ENCODE results near the gene RANBP3. TPM values are rescaled to one million over a fixed set of nuclear protein-coding genes. Genes with fewer than 3 reads are reported as not detected.

Gene RANBP3
- total RNA-seq, 1 donor from 2014 or later: 77.8 TPM

DNA sequence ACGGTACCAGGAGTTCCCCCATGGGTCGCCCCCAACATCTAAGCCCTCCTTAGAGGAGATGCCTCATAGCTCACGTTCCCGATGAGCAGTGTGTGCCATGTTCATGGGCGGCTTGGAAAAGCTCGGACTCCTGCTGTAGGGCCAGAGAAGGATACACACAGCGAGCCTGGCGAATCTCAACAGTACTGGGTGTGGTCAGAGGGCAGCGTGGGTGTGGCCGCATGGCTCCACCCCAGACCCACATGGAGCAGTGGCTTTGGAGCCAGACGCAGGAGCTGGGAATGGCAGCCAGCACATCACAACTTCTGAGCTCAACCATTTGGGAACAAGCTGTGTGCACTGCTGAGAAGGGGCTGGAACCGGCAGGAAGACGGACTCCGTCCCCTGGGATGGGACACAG is 48.3 kb downstream of the RANBP3 start:
- no peaks in the 10 kb centered on the region for H3K9me3 ChIP-seq (ENCODE audit: low read depth)
- peaks cover 41% of the 10 kb centered on the region for H4K20me1 ChIP-seq (ENCODE audit: low read depth)
- peaks cover 7% of the 10 kb centered on the region for H3K27me3 Mint-ChIP-seq (ENCODE audit: insufficient read depth, low read depth)
- DNase-seq (ENCODE audit: low spot score): no peak
- peaks cover 18% of the 10 kb centered on the region for H3K36me3 Mint-ChIP-seq
- H3K9me3 Mint-ChIP-seq: no peaks in the 10 kb centered on the region
- peaks cover 8% of the 10 kb centered on the region for H3K79me2 ChIP-seq (ENCODE audit: low read depth)
- no peaks in the 10 kb centered on the region for H3K4me1 ChIP-seq
- H3K4me3 Mint-ChIP-seq: no peak overlapping the region
- H3K27ac Mint-ChIP-seq: no peak overlapping the region
- no peak overlapping the region for H3K9ac ChIP-seq
- no peaks in the 10 kb centered on the region for H3K27me3 ChIP-seq
- H3K36me3 ChIP-seq: no peaks in the 10 kb centered on the region
- no peak overlapping the region for H3K4me3 ChIP-seq
- H2AFZ ChIP-seq (replicated peaks): no peak overlapping the region
- no peak overlapping the region for H3K27ac ChIP-seq
- H3F3A ChIP-seq (ENCODE audit: low read depth): no peaks in the 10 kb centered on the region
- no peak overlapping the region for H3K4me2 ChIP-seq
- no peak for TF ChIP-seq EZH2phosphoT487 (IDR thresholded peaks at IDR 0.05)
- TF ChIP-seq CTCF (IDR thresholded peaks at IDR 0.05): no peak
- no peak for TF ChIP-seq EZH2 (IDR thresholded peaks at IDR 0.05)
- H3K4me1 Mint-ChIP-seq: peaks cover 22% of the 10 kb centered on the region

DNA sequence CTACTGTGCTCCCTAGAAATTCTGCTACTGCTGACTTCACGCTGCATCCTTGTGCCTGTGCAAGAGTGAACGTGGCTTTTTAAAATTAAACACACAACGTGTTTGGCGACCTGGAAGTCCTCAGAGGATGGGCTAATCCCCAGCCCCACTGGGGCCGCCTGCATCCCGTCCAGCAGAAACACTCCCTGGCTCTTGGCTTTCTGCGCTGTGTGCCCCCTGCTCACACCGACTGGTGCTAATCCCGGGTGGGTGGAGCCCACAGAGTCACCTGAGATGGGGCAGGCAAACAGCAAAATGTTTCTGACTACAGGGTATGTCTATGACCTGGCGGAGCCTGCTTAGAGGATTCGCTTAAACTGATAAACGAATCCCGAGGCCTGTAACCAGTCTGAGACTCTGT is 48.8 kb downstream of the RANBP3 start:
- no peak overlapping the region for H3K4me2 ChIP-seq
- no peaks in the 10 kb centered on the region for H3K4me1 ChIP-seq
- H3K9ac ChIP-seq: no peak overlapping the region

GRCh38 chr19:5927441-5927821 is 50.5 kb downstream of the RANBP3 start:
- Histone ChIP-seq H3K36me3 (no peaks in the 10 kb centered on the region), H3K79me2 (ENCODE audit: low read depth) (no peaks in the 10 kb centered on the region), H3F3A (ENCODE audit: low read depth) (no peaks in the 10 kb centered on the region), H3K4me1 (no peaks in the 10 kb centered on the region), H3K4me3 (no peak overlapping the region), H3K9me3 (ENCODE audit: low read depth) (no peaks in the 10 kb centered on the region), H3K9ac (no peak overlapping the region), H2AFZ (replicated peaks) (no peak overlapping the region), H3K4me2 (no peak overlapping the region), H3K27ac (no peak overlapping the region), H4K20me1 (ENCODE audit: low read depth) (peaks cover 20% of the 10 kb centered on the region), H3K27me3 (no peaks in the 10 kb centered on the region)
- Mint-ChIP-seq H3K36me3 (peaks cover 24% of the 10 kb centered on the region), H3K4me3 (no peak overlapping the region), H3K9me3 (no peaks in the 10 kb centered on the region), H3K27me3 (ENCODE audit: insufficient read depth, low read depth) (peaks cover 7% of the 10 kb centered on the region), H3K27ac (no peak overlapping the region), H3K4me1 (peaks cover 15% of the 10 kb centered on the region)
- no peak for TF ChIP-seq EZH2phosphoT487 (IDR thresholded peaks at IDR 0.05)
- no peak for TF ChIP-seq EZH2 (IDR thresholded peaks at IDR 0.05)
- no peak for TF ChIP-seq CTCF (IDR thresholded peaks at IDR 0.05)
- no peak for DNase-seq (ENCODE audit: low spot score)

More for the DNA sequence above, 48.8 kb downstream of the RANBP3 start:
- TF ChIP-seq EZH2 (IDR thresholded peaks at IDR 0.05): no peak
- no peak for TF ChIP-seq EZH2phosphoT487 (IDR thresholded peaks at IDR 0.05)
- TF ChIP-seq CTCF (IDR thresholded peaks at IDR 0.05): no peak
- Mint-ChIP-seq H3K27me3 (ENCODE audit: insufficient read depth, low read depth) (peaks cover 7% of the 10 kb centered on the region), H3K4me3 (no peak overlapping the region), H3K9me3 (no peaks in the 10 kb centered on the region), H3K4me1 (peaks cover 21% of the 10 kb centered on the region), H3K27ac (no peak overlapping the region), H3K36me3 (peaks cover 19% of the 10 kb centered on the region)
- Histone ChIP-seq H3F3A (ENCODE audit: low read depth) (no peaks in the 10 kb centered on the region), H4K20me1 (ENCODE audit: low read depth) (peaks cover 36% of the 10 kb centered on the region), H2AFZ (replicated peaks) (no peak overlapping the region), H3K9me3 (ENCODE audit: low read depth) (no peaks in the 10 kb centered on the region), H3K4me3 (no peak overlapping the region), H3K79me2 (ENCODE audit: low read depth) (peaks cover 4% of the 10 kb centered on the region), H3K27me3 (no peaks in the 10 kb centered on the region), H3K36me3 (no peaks in the 10 kb centered on the region), H3K27ac (no peak overlapping the region)
- no peak for DNase-seq (ENCODE audit: low spot score)

Data from neural progenitor cell (in vitro differentiated cells).